SU-DHL-6 (cell line): ENCODE measurements around the gene SLC51A.

Source experiments
- H2AFZ ChIP-seq: fragments of 200-600 bp; sonication (generic); 2 replicates; pipeline ENCODE4 v1.6.1; 2014; ENCODE audit warnings: low read depth, mild to moderate bottlenecking, moderate library complexity, mixed read lengths, antibody characterized with exemption, low read length; ENCODE audit not compliant: severe bottlenecking
- H3F3A ChIP-seq: fragments of 200-600 bp; shearing (Covaris generic); 2 replicates; pipeline ENCODE4 v1.6.0; 2016; ENCODE audit warnings: antibody characterized with exemption, mild to moderate bottlenecking; ENCODE audit not compliant: insufficient read depth
- H3K27ac ChIP-seq: fragments of 200-600 bp; sonication (generic); 2 replicates; pipeline ENCODE4 v1.5.1; 2016; ENCODE audit warnings: low read depth, mild to moderate bottlenecking, low read length, moderate library complexity, mixed read lengths
- H3K27me3 ChIP-seq: fragments of 200-600 bp; sonication (generic), shearing (Covaris generic); 2 replicates; pipeline ENCODE4 v1.6.0; 2014; ENCODE audit warnings: mild to moderate bottlenecking, low read length
- H3K36me3 ChIP-seq: fragments of 200-600 bp; sonication (generic); 2 replicates; pipeline ENCODE4 v1.6.1; 2014; ENCODE audit warnings: mild to moderate bottlenecking, low read length, mixed read lengths
- H3K4me2 ChIP-seq: fragments of 300-600, 200-600 bp; shearing (Covaris generic), sonication (generic); 2 replicates; pipeline ENCODE4 v1.6.0; 2014; ENCODE audit warnings: low read length, low read depth, mild to moderate bottlenecking; ENCODE audit not compliant: poor library complexity, severe bottlenecking
- H3K4me3 ChIP-seq: fragments of 200-600 bp; sonication (generic); 2 replicates; pipeline ENCODE4 v1.5.1; 2014; ENCODE audit warnings: antibody characterized with exemption, low read length, mild to moderate bottlenecking, mixed read lengths; ENCODE audit not compliant: insufficient read depth, poor library complexity, severe bottlenecking
- H3K79me2 ChIP-seq: fragments of 200-600 bp; sonication (generic); 2 replicates; pipeline ENCODE4 v1.6.1; 2014; ENCODE audit warnings: mild to moderate bottlenecking, low read length, moderate library complexity; ENCODE audit not compliant: insufficient read depth
- H3K9ac ChIP-seq: fragments of 200-600 bp; sonication (generic); 2 replicates; pipeline ENCODE4 v1.7.0; 2014; ENCODE audit warnings: mild to moderate bottlenecking, low read length
- H3K9me2 ChIP-seq: fragments of 200-600 bp; sonication (generic); replicated peaks from 2 replicates; pipeline ENCODE4 v1.6.1; 2014; ENCODE audit warnings: low read length; ENCODE audit not compliant: insufficient read depth
- H3K9me3 ChIP-seq: fragments of 200-600 bp; sonication (generic); 2 replicates; pipeline ENCODE4 v1.6.1; 2014; ENCODE audit warnings: low read length, mixed read lengths; ENCODE audit not compliant: insufficient read depth
- H4K20me1 ChIP-seq: fragments of 200-600 bp; sonication (generic); 2 replicates; pipeline ENCODE4 v1.6.1; 2014; ENCODE audit warnings: low read depth, mild to moderate bottlenecking, antibody characterized with exemption, low read length, moderate library complexity, mixed read lengths
- CTCF ChIP-seq: fragments of 200-600 bp; sonication (generic); IDR thresholded peaks from one replicate; pipeline ENCODE4 v1.5.1; 2017; ENCODE audit warnings: antibody characterized with exemption, mild to moderate bottlenecking, low read length, moderate library complexity; ENCODE audit not compliant: insufficient read depth, poor library complexity, severe bottlenecking
- EZH2phosphoT487 ChIP-seq: fragments of 200-600 bp; sonication (generic), shearing (Covaris generic); conservative IDR thresholded peaks from 2 replicates; pipeline ENCODE4 v1.6.1; 2018; ENCODE audit warnings: mild to moderate bottlenecking, antibody characterized with exemption, low read length, moderate library complexity, mixed read lengths

The SLC51A gene

DNA sequence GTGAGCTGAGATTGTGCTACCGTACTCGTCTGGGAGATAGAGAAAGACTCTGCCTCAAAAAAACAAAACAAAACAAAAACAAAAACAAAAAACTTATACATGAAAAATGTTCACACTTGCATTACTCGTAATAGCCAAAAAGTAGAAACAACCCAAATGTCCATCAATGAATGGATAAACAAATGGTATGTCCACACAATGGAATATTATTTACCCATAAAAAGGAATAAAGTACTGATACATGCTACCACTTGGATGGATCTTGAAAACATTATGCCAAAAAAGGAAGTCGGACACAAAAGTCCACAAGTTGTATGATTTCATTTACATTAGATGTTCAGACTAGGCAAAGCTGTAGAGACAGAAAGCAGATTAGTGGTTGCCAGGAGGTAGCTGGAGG, 44.5 kb downstream of the SLC51A start:
- H3K27me3 ChIP-seq = no peaks in the 10 kb centered on the region
- no peak overlapping the region for H3K9ac ChIP-seq
- no peak overlapping the region for H3K4me3 ChIP-seq
- no peaks in the 10 kb centered on the region for H3K79me2 ChIP-seq
- no peaks in the 10 kb centered on the region; the same call in 1 of the 2 replicates for H3K36me3 ChIP-seq
- H3K9me2 ChIP-seq = no peaks in the 10 kb centered on the region
- H3K27ac ChIP-seq = no peak overlapping the region
- H3F3A ChIP-seq = no peaks in the 10 kb centered on the region
- H2AFZ ChIP-seq = no peak overlapping the region
- no peaks in the 10 kb centered on the region for H4K20me1 ChIP-seq
- TF ChIP-seq EZH2phosphoT487 (no peak), CTCF (no peak)
- no peaks in the 10 kb centered on the region for H3K9me3 ChIP-seq
- H3K4me2 ChIP-seq = no peak overlapping the region

GRCh38 chr3:196263819-196264218, 47.5 kb downstream of the SLC51A start:
- H3K36me3 ChIP-seq = no peaks in the 10 kb centered on the region; the same call in 1 of the 2 replicates
- TF ChIP-seq CTCF = no peak
- no peak for TF ChIP-seq EZH2phosphoT487
- no peaks in the 10 kb centered on the region for H4K20me1 ChIP-seq
- no peaks in the 10 kb centered on the region for H3K79me2 ChIP-seq
- H3K4me2 ChIP-seq = no peak overlapping the region
- H3K4me3 ChIP-seq = no peak overlapping the region
- H3F3A ChIP-seq = no peaks in the 10 kb centered on the region
- H3K27ac ChIP-seq = no peak overlapping the region
- no peak overlapping the region for H3K9ac ChIP-seq
- no peaks in the 10 kb centered on the region for H3K27me3 ChIP-seq
- H3K9me3 ChIP-seq = no peaks in the 10 kb centered on the region
- no peak overlapping the region for H2AFZ ChIP-seq
- no peaks in the 10 kb centered on the region for H3K9me2 ChIP-seq

- H3K79me2 ChIP-seq = 0 out of 2 replicates have a peak, but pooled peaks cover under 1% of the 10 kb centered on the region
- no peak overlapping the region for H3K9ac ChIP-seq
- no peaks in the 10 kb centered on the region for H3K27me3 ChIP-seq
- peaks cover 4% of the 10 kb centered on the region; the same call in 1 of the 2 replicates for H3K36me3 ChIP-seq
- H3K27ac ChIP-seq = no peak overlapping the region
- no peaks in the 10 kb centered on the region for H4K20me1 ChIP-seq
- H3F3A ChIP-seq = no peaks in the 10 kb centered on the region
- no peak overlapping the region for H3K4me3 ChIP-seq
- TF ChIP-seq EZH2phosphoT487 (no peak), CTCF (no peak)
- no peak overlapping the region for H3K4me2 ChIP-seq
- H3K9me2 ChIP-seq = no peaks in the 10 kb centered on the region
- peaks cover 5% of the 10 kb centered on the region; the same call in 1 of the 2 replicates for H3K9me3 ChIP-seq
- no peak overlapping the region for H2AFZ ChIP-seq
These were observed 52.2 kb downstream of the SLC51A start for GRCh38 chr3:196268284-196269163.
